T47D (cell line): ENCODE results near the gene FDPS.

Experiments
- DNase-seq, 2 experiments: peaks; one replicate each; pipeline versions ENCODE4 v3.0.0 to v3.0.0-alpha.2; 2011 to 2012; ENCODE audit warnings: low read depth in 1 of 2, low spot score in 1 of 2
- JUND ChIP-seq: IDR thresholded peaks from 2 replicates; pipeline ENCODE4 v1.6.1; 2012; ENCODE audit warnings: low read depth
- in situ Hi-C: cut with HindIII; loops from 2 replicates; pipeline ENCODE4 v1.10.0; 2016; ENCODE audit warnings: low sequenced_read_pairs, low pct_unique_long_range_greater_than_20kb

FDPS gene

DNA sequence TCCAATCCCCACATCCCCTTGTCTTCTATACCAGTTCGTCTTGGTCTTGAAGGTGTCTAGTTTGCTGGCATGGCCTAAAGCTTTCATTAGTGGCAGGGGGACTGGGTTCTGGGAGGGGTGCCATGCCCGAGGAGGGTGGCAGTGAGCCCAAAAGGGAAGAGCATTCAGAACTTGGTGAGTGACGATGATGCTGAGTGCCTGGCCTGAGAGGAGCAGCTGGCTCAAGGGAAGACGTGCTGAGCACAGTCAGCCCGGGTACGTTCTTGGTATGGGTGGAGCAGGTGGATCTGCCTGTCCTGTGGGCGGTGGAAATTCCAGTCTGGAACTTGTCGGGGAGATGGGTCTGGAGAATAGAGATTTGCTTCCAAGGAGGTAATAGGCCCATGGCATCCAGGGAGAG, 4.6 kb downstream of the FDPS start:
- TF ChIP-seq JUND: no peak
- in situ Hi-C loops: no loop called here
- DNase-seq: no peak

GRCh38 chr1:155316922-155317321, 8.3 kb downstream of the FDPS start:
- no peak for TF ChIP-seq JUND
- in situ Hi-C loops: no loop called here
- DNase-seq: no peak

GRCh38 chr1:155318082-155318481, 9.4 kb downstream of the FDPS start:
- TF ChIP-seq JUND: no peak
- in situ Hi-C loops: no loop called here
- DNase-seq: no peak

DNA sequence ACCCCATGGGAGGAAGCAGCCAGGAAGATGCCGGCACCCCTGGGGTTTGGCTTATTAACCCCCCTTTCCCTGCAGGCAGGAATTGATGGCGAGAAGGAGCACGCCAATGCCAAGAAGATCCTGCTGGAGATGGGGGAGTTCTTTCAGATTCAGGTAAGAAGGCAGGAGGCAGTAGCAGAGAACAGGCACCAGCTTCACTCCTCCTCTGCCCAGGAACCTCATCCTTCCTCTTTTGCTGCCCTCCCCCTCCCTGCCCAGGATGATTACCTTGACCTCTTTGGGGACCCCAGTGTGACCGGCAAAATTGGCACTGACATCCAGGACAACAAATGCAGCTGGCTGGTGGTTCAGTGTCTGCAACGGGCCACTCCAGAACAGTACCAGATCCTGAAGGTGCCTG, 10.9 kb downstream of the FDPS start:
- no peak for TF ChIP-seq JUND

DNA sequence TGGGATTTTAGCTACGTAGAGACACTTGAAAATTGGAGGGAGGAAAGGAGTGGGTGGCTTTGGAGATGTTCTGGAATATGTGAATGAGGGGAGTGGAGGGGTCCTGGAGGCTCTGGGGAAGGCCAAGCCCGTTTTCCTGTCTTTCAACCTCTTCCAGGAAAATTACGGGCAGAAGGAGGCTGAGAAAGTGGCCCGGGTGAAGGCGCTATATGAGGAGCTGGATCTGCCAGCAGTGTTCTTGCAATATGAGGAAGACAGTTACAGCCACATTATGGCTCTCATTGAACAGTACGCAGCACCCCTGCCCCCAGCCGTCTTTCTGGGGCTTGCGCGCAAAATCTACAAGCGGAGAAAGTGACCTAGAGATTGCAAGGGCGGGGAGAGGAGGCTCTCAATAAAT, 11.6 kb downstream of the FDPS start:
- DNase-seq: no peak
- TF ChIP-seq JUND: no peak
- in situ Hi-C loops: no loop called here

More for the DNA sequence above, 10.9 kb downstream of the FDPS start:
- in situ Hi-C loops: no loop called here
- DNase-seq: no peak

DNA sequence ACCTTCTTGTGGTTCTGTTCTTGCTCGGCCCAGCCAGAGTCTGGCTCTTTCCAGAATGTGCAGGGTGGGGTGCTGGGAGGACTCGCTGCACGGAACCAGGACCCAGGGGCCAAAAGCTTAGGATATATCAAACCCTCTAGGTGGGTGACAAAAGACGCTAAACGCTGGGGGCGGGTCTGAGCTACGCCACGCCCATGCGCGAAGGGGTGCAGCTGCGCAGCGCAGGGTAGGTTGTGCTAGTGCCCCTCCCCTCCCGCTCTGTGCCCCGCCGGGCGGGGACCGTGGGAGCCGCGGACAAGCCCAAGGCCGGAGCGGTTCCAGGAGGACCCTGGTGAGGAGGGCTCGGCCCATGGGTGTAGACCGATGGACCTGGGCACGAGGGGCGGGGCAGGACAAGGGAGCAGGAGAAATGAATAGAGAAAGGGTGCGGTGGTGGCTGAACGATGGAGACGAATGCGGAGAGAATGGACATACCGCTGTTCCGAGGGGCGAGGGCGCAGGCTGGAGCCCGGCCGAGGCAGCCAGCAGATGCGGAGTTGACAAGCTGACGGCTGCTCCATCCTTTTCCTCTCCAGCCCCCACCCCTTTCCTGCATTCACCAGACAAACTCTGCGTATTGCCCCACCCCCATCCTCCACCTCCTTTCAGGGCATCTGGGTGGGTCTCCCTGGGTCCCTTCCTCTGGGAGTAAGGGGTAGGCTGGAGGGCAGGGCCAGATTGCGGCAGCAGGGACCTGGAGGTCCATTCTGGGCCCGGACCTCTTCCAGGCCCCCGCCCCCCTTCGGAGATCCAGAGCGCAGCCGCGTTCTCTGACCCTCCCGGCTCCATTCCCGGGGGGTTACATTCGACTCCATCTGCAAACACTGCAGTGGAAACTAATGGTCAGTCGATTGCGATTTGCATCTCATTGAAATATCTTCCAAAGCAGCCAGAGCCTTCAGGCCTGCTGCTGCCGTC, 12.3 kb downstream of the FDPS start, which contains the start of gene RUSC1:
RUSC1 (plus strand) TSS at position 234 of the 957 bp plus-strand sequence. CDS start 880 bp downstream, outside the sequence.
- TF ChIP-seq JUND: no peak
- no peak for DNase-seq
- in situ Hi-C loops: no loop called here

DNA sequence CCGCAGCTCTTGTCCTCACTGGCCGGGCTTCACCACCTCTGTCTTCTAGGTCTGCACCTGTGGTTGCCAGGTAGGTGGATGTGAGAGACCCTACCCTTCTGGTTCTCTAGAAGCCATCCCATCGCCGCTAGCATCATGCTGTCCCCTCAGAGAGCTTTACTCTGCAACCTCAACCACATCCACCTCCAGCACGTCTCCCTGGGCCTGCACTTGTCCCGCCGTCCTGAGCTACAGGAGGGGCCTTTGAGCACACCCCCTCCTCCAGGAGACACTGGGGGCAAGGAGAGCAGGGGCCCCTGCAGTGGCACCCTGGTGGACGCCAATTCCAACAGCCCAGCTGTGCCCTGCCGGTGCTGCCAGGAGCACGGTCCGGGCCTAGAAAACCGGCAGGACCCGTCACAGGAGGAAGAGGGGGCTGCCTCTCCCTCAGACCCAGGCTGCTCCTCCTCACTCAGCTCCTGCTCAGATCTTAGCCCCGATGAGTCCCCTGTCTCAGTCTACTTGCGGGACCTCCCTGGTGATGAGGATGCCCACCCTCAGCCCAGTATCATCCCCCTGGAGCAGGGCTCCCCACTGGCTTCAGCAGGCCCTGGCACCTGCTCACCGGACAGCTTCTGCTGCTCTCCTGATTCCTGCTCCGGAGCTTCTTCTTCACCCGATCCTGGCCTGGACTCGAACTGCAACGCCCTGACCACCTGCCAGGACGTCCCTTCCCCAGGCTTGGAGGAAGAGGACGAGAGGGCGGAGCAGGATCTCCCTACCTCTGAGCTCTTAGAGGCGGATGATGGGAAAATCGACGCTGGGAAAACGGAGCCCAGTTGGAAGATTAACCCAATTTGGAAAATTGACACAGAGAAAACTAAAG, 13.2 kb downstream of the FDPS start:
- TF ChIP-seq JUND: no peak
- peak in 1 of 2 experiments; percentile 17 for DNase-seq
- in situ Hi-C loops: no loop called here

- in situ Hi-C loops: no loop called here
- TF ChIP-seq JUND: no peak
- peak in 1 of 2 experiments; percentile 19 for DNase-seq
These were observed 13.9 kb downstream of the FDPS start for GRCh38 chr1:155322571-155322952.

DNA sequence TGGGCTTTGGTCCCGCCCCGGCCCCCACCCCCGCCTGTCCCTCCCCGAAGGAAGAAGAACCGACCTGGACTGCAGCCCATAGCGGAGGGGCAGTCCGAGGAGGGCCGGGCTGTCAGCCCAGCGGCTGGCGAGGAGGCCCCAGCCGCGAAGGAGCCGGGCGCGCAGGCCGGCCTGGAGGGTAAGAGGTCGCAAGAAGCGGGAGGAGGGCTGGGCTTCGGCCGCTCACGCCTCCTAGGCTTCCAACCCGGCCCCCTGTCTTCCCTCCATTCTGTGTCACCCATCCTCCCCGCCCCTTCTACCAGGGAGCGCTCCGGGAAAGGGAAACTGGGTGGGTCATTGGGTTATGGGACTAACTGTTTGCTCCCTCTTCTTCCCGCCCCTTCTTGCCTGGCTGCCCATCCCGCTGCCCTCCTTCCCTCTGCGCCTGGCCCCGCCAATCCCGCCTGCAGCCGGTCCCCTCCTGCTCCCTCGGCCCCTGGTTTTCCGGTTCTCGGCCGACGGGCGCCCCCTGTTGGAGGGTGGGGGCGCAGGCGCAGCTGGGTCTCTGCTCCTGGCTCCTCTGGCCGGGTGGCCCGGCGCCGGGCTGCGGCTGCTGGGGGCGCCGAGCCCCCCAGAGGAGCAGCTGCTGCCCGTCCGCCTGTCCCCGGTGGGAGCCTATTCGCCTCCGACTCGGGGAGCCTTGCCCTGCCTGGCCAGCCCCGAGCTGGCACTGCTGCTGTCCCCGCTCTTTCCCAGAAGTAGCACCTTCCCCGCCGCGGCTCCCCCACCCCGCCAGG, 14.5 kb downstream of the FDPS start:
- in situ Hi-C loops: no loop called here
- TF ChIP-seq JUND: no peak
- DNase-seq: peak; percentile 97 to 99

- no peak for TF ChIP-seq JUND
- in situ Hi-C loops: no loop called here
- peak; percentile 89 to 98 for DNase-seq
These were observed 15.0 kb downstream of the FDPS start for GRCh38 chr1:155323729-155324036.

DNA sequence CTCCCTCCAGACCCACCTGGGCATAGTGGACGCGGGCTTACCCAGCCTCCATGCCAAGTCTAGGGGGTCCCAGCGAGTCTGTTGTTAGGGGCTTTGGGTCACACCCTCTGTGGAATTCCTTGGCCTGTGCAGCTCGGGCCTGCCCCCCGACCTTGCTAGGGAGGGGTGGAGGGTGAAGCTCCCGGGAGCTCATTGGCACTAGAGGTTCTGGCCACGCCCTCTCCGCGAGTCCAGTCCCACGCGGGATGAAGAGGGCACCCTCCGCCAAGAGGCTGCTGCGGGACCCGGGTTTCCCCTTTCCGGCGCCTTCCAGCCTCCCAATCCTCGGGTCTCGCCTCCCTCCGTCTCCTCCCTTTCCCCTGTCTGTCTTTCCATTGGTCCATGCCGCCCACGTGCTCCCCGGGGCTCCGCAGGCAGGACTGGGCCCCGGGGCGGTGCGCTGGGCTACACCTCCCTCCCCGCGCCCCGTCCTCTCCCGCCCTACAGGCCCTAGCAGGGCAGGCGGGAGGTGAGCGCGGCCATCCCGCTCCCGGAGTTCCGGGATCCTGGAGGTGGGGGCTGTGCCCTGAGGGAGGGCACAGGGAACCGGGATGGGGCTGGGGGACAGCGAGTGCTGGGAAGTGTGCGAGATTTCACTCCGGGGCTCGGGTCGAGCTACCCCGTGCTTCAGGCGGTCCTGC, 15.5 kb downstream of the FDPS start:
- in situ Hi-C loops: no loop called here
- DNase-seq: peak; percentile 99 to 100
- TF ChIP-seq JUND: no peak
